Omental fat pad (tissue), 4 donors: ENCODE results near the gene AKR1C1. TPM values are rescaled to one million over a fixed set of nuclear protein-coding genes. Genes with fewer than 3 reads are reported as not detected.
"Not testable (repeated sequence)": the region's sequence is repeated elsewhere in the genome, so short reads cannot be mapped to it uniquely, and the experiment has no call there.

Experiments
- ATAC-seq: fragments of 150-250 bp; one replicate; pipeline ENCODE4 v1.9.1; 2016; ENCODE audit warnings: mild to moderate bottlenecking, moderate library complexity; ENCODE audit not compliant: low FRiP score
- DNase-seq: peaks from one replicate; pipeline ENCODE4 v3.0.0-alpha.2; 2019; ENCODE audit warnings: low spot score
- CTCF ChIP-seq, 3 donors: fragments of 450-650 bp; IDR thresholded peaks; one replicate each; pipeline ENCODE4 v1.5.1; 2016 to 2017; ENCODE audit warnings: antibody characterized with exemption in 3 of 3, mild to moderate bottlenecking in 3 of 3, moderate library complexity in 2 of 3
- total RNA-seq, 4 donors: library from RNA; depleted of rRNA; stranded (reverse); fragments of >200 nt; gene quantifications; one replicate each; pipeline ENCODE4 v1.1.0, GENCODE V29; 2016

The AKR1C1 gene
- total RNA-seq, 4 donors from 2014 or later = 107 to 237 (median 129) TPM

- no peak for ATAC-seq
- TF ChIP-seq CTCF (IDR thresholded peaks at IDR 0.05) = no peak
- no peak for DNase-seq
These were observed 51.7 kb downstream of the AKR1C1 start for GRCh38 chr10:5014936-5015335.

GRCh38 chr10:5018134-5018533 is 54.9 kb downstream of the AKR1C1 start:
- ATAC-seq = no peak
- no peak for DNase-seq
- no peak for TF ChIP-seq CTCF (IDR thresholded peaks at IDR 0.05)

- not testable (repeated sequence) for DNase-seq
- peak; percentile 90 for ATAC-seq
These were observed 55.6 kb downstream of the AKR1C1 start for GRCh38 chr10:5018671-5019277.

- DNase-seq, ATAC-seq: not testable (repeated sequence)
These were observed 56.8 kb downstream of the AKR1C1 start for GRCh38 chr10:5019770-5020612.

GRCh38 chr10:5021624-5022290 is 58.5 kb downstream of the AKR1C1 start:
- DNase-seq, ATAC-seq: not testable (repeated sequence)

GRCh38 chr10:5023177-5023805 is 60.1 kb downstream of the AKR1C1 start:
- no peak for DNase-seq
- TF ChIP-seq CTCF (IDR thresholded peaks at IDR 0.05) = no peak
- ATAC-seq = no peak

GRCh38 chr10:5025461-5025881 is 62.3 kb downstream of the AKR1C1 start:
- DNase-seq = not testable (repeated sequence)
- ATAC-seq = peak; percentile 28

- DNase-seq (no peak), ATAC-seq (no peak)
- no peak for TF ChIP-seq CTCF (IDR thresholded peaks at IDR 0.05)
These were observed 67.8 kb downstream of the AKR1C1 start for GRCh38 chr10:5030989-5031388.

GRCh38 chr10:5031588-5031987 is 68.4 kb downstream of the AKR1C1 start:
- ATAC-seq, DNase-seq: not testable (repeated sequence)

GRCh38 chr10:5032444-5032843 is 69.2 kb downstream of the AKR1C1 start:
- not testable (repeated sequence) for ATAC-seq, DNase-seq
